NCI-H446 (cell line): ENCODE results near the gene DSG2.

Experiments
- DNase-seq, 2 experiments: peaks; one replicate each; lab custom pipeline; 2025; lab: John Stamatoyannopoulos, UW

Gene DSG2

GRCh38 chr18:31590570-31590969, 92.6 kb downstream of the DSG2 start:
- no peak for DNase-seq

DNA sequence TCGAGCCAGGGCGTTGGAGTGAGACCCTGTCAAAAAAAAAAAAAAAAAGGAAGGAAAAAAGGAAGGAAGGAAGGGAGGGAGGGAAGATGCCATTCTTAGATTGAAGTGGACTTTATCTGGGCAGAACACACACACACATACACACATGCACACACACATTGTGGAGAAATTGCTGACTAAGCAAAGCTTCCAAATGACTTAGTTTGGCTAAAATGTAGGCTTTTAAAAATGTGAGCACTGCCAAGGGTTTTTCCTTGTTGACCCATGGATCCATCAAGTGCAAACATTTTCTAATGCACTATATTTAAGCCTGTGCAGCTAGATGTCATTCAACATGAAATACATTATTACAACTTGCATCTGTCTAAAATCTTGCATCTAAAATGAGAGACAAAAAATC, 93.1 kb downstream of the DSG2 start:
- DNase-seq: no peak

DNA sequence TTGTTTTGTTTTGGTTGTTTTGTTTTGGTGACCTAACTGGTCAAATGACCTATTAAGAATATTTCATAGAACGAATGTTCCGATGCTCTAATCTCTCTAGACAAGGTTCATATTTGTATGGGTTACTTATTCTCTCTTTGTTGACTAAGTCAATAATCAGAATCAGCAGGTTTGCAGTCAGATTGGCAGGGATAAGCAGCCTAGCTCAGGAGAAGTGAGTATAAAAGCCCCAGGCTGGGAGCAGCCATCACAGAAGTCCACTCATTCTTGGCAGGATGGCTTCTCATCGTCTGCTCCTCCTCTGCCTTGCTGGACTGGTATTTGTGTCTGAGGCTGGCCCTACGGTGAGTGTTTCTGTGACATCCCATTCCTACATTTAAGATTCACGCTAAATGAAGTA, 93.7 kb downstream of the DSG2 start, which contains the start of gene TTR:
Gene TTR, plus strand, starts transcription at position 250 of the 400 bp plus-strand sequence. Its CDS starts 26 bp downstream, at position 276.
- no peak for DNase-seq

DNA sequence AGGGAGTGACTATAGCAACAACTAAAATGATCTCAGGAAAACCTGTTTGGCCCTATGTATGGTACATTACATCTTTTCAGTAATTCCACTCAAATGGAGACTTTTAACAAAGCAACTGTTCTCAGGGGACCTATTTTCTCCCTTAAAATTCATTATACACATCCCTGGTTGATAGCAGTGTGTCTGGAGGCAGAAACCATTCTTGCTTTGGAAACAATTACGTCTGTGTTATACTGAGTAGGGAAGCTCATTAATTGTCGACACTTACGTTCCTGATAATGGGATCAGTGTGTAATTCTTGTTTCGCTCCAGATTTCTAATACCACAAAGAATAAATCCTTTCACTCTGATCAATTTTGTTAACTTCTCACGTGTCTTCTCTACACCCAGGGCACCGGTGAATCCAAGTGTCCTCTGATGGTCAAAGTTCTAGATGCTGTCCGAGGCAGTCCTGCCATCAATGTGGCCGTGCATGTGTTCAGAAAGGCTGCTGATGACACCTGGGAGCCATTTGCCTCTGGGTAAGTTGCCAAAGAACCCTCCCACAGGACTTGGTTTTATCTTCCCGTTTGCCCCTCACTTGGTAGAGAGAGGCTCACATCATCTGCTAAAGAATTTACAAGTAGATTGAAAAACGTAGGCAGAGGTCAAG, 94.7 kb downstream of the DSG2 start:
- no peak for DNase-seq

DNA sequence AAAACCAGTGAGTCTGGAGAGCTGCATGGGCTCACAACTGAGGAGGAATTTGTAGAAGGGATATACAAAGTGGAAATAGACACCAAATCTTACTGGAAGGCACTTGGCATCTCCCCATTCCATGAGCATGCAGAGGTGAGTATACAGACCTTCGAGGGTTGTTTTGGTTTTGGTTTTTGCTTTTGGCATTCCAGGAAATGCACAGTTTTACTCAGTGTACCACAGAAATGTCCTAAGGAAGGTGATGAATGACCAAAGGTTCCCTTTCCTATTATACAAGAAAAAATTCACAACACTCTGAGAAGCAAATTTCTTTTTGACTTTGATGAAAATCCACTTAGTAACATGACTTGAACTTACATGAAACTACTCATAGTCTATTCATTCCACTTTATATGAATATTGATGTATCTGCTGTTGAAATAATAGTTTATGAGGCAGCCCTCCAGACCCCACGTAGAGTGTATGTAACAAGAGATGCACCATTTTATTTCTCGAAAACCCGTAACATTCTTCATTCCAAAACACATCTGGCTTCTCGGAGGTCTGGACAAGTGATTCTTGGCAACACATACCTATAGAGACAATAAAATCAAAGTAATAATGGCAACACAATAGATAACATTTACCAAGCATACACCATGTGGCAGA, 97.3 kb downstream of the DSG2 start:
- DNase-seq: no peak

GRCh38 chr18:31596081-31596872, 98.3 kb downstream of the DSG2 start:
- no peak for DNase-seq

GRCh38 chr18:31598021-31598805, 100.2 kb downstream of the DSG2 start:
- no peak for DNase-seq
